Fibroblast of skin of back (primary cell): Measurements from ENCODE around the gene CAPN5. TPM values are rescaled to one million over a fixed set of nuclear protein-coding genes. Genes with fewer than 3 reads are reported as not detected.
"Not testable (repeated sequence)": the region's sequence is repeated elsewhere in the genome, so short reads cannot be mapped to it uniquely, and the experiment has no call there.

Source experiments
- DNase-seq: peaks from one replicate; pipeline ENCODE4 v3.0.0-alpha.2; 2013
- polyA plus RNA-seq, 2 experiments: library from polyadenylated mRNA; unstranded; fragments of 120-200 nt; gene quantifications; one replicate each; pipeline ENCODE4 v1.2.1, GENCODE V29; 2013; ENCODE audit not compliant: insufficient read length in 2 of 2

The CAPN5 gene
- 20.2 TPM for polyA plus RNA-seq (2013, experiment 1 of 2; ENCODE audit: insufficient read length)
- 16.7 TPM for polyA plus RNA-seq (2013, experiment 2 of 2; ENCODE audit: insufficient read length)

DNA sequence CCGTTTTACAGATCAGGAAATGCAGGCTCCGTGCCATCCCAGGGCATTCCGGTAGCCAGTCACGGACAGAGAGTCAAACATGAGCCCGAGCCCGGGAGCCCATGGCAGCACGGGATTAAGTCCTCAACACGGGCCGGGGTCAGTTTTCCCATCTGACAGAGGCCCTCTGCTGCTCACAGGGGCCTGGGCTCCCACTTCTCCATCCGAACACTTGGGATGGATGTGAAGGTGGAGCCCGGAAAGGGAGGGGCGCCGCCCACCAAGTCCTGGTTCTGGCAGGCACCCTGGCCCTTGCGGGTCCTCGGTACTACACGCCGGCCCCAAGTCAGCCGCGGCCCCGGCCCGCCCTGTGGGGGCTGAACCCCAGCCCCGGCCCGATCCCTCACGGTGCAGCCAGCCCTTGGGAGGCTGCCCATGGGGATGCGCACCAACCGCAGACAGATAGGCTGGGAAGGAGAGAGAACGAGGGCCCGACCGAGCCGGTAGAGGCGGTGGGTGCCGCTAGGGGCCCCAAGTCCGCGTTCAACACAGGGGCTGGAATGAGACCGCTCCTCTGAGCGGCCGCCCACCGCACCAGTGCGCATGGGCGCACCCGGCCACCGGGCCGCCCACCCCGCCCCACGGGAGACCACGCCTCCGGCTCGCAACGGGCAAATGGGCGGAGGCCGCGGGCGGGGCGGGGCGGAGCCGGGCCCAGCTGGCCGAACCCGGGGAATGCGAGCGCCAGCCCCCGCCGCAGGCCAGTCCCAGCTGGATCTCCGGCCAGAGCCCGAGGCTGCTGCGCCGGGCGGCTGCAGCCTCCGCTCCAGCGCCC is at the start of gene CAPN5:
Gene CAPN5, plus strand, starts transcription at position 743 of the 814 bp plus-strand sequence. CDS start 17,916 bp downstream, outside the sequence.
- peak; percentile 92 for DNase-seq

DNA sequence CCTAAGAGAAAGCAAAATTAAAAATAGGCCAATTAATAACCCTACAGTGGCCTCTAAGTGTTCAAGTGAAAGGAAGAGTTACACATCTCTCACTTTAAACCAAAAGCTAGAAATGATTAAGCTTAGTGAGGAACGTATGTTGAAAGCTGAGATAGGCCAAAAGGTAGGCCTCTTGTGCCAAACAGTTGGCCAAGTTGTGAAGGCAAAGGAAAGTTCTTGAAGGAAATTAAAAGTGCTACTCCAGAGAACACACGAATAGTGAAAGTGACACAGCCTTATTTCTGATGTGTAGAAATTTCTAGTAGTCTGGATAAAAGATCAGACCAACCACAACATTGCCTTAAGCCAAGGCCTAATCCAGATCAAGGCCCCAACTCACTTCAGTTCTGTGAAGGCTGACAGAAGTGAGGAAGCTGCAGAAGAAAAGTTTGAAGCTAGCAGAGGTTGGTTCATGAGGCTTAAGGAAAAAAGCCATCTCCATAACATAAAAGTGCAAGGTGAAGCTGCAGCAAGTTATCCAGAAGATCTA is 48.3 kb upstream of the CAPN5 start:
- DNase-seq = not testable (repeated sequence)

GRCh38 chr11:77019976-77020595 is 46.7 kb upstream of the CAPN5 start:
- peak; percentile 44 for DNase-seq

- DNase-seq = no peak
Measured at GRCh38 chr11:77020734-77021133, 46.0 kb upstream of the CAPN5 start.

- no peak for DNase-seq
Measured at GRCh38 chr11:77024745-77025144, 42.0 kb upstream of the CAPN5 start.

DNA sequence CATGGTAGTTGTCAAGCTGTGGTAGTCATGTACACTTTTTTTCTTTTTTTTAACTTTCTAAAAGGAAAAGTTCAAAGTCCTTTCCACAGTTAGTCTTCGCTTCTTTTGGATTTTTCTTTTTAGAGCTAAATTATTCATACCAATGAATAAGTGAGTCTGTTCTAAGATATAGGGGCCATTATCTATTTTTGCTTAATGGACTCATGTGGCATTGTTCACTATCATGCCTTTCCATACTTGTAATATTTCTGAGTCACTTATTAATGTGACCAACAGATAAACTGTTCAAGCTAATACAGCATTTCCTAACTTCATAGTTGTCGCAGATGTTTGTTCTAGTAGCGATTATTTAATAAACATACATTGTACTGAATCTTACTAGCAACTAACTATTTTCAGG is 40.5 kb upstream of the CAPN5 start:
- DNase-seq = no peak

DNA sequence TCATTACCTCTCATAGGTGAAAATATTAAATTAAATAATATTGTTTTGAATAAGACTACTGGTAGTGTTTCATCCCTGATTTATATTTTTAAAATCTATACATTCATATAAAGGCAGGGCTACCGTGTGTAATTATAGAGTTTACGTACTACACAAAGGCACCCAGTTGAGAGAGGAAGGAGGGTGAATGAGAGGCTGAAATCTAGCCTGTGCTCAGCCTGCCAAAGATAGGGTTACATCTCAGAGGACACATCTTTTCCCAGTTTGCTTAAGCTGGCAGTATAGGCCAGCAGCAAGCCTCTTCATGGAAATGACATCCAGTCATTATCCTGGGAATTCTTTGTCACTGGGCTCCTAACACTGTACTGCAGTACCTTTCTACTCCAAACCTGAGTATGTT is 40.0 kb upstream of the CAPN5 start:
- DNase-seq = no peak

DNA sequence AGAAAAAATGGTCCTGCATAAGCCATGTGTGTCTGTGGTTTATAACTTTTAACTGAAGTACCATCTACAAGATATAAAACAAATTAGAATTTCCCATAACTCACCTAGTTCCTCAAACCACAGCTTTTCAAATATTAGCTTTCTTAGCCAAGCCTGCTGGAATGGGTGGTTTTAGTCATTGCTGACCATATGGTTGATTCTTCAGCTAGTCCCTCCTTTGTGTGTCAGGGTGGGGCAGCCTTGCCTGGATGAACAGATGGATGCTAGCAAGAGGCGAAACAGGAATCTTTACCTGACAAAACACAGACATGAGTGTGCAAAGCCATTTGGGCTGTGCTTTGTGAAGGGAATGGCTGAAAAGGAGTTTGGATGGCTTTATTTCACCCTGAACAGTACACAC is 39.5 kb upstream of the CAPN5 start:
- no peak for DNase-seq

GRCh38 chr11:77029829-77030228 is 36.9 kb upstream of the CAPN5 start:
- DNase-seq = no peak

- no peak for DNase-seq
Measured at GRCh38 chr11:77030834-77031414, 35.8 kb upstream of the CAPN5 start.

DNA sequence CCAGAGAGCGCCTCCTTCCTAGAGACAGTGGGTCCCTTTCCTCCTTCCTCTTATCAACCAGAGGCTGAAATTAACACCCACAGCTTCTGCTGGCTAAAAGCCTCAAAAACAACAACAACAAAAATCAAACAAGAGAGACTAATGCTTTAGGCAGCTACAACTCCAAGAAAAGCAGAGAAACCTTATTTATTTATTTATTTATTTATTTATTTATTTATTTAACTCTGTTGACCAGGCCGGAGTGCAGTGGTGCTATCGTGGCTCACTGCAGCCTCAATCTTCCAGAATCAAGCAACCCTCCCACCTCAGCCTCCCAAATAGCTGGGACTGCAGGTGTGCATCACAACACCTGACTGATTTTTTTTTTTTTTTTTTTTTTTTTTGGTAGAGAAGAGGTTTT is 35.2 kb upstream of the CAPN5 start:
- no peak for DNase-seq

DNA sequence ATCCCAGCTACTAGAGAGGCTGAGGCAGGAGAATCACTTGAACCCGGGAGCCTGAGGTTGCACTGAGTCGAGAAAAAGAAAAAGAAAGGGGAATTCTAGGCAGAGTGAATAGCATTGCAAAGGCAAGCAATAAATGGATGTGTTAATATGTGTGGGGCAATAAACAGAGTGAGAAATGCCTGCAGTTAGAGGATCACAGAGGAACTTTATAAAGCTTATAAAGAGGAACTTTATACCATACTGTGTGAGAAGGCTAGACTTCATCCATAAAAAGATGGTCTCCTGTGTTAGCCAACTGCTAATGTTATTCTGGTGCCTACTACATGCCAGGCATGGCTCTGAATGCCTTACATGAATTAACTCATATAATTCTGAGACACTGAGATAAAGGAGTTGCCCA is 31.7 kb upstream of the CAPN5 start:
- no peak for DNase-seq

DNA sequence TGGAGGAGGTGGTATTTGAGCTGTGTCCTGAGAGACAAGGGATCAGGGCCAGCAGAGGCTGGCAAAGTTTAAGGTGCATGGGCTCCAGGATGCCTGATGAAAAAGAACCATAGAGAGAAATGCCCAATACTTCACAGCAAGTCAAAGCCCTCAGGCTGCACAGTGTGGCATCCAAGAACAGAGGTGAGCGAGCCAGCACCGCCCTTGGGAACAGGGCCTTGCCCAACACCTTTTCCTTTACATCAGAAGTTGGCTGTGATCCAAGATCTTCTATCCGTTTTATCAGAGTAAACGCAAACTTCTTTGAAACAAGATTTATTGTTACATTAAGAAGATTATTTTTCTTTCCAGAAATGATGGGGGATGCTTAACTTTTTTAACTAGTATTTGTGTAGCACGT is 31.2 kb upstream of the CAPN5 start:
- DNase-seq = no peak

- DNase-seq = no peak
Measured at GRCh38 chr11:77036398-77036797, 30.4 kb upstream of the CAPN5 start.

DNA sequence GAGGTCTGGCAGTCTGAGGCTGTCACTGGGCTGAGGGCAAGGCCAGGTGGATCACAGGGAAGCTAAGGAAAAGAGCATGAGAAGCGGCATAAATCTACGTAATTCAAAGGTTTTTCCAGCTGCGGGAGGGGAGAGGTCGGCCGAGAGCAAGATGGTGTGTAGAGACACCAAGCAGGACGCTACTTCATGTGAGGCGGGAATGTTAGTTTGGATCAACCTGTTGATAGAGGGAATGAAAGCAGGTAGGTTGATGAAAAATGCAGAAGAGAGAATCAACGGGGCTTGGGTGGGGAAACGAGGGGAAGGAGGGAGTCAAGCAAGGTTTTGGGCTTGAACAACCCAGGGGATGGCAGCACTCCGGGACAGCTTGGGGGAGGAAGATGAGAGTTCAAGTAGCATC is 29.7 kb upstream of the CAPN5 start:
- no peak for DNase-seq

DNA sequence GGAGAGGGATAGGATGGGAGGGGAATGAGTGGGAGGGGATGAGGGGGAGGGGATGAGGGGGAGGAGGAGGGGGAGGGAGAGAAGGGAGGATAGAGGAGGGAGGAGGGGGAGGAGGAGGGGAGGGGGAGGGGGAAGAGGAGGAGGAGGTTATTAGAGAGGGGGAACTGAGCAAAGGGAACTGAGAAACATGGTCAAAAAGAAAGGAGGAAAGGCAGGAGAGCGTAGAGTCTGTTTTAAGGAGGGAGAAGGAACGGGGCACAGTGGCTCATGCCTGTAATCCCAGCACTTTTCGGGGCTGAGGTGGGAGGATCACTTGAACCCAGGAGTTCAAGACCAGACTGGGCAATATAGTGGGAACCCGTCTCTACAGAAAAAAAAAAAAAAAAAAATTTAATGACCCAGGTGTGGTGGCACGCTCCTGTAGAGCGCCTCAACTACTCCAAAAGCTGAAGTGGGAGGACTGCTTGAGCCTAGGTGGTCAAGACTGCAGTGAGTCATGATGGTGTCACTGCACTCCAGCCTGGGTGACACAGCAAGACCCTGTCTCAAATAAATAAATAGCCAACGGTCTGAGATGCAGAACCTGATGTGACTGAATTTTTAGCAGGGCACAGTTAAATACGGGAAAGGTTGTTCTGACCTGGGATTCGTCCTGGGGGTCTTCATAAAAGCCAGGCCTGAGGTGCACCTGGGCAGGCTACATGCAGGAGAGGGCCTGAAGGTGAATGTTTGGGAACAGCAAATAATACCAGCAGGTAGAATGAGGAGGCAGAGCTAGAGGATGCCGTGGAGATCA is 28.5 kb upstream of the CAPN5 start:
- DNase-seq = peak; percentile 22

GRCh38 chr11:77038825-77039326 is 27.9 kb upstream of the CAPN5 start:
- no peak for DNase-seq

DNA sequence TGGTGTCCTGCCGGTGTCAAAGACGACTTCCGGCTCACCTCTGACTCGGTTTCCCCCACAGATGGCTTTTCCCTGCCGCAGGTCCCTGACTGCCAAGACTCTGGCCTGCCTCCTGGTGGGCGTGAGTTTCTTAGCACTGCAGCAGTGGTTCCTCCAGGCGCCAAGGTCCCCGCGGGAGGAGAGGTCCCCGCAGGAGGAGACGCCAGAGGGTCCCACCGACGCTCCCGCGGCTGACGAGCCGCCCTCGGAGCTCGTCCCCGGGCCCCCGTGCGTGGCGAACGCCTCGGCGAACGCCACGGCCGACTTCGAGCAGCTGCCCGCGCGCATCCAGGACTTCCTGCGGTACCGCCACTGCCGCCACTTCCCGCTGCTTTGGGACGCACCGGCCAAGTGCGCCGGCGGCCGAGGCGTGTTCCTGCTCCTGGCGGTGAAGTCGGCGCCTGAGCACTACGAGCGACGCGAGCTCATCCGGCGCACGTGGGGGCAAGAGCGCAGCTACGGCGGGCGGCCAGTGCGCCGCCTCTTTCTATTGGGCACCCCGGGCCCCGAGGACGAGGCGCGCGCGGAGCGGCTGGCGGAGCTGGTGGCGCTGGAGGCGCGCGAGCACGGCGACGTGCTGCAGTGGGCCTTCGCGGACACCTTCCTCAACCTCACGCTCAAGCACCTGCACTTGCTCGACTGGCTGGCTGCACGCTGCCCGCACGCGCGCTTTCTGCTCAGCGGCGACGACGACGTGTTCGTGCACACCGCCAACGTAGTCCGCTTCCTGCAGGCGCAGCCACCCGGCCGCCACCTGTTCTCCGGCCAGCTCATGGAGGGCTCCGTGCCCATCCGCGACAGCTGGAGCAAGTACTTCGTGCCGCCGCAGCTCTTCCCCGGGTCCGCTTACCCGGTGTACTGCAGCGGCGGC is 27.0 kb upstream of the CAPN5 start:
- DNase-seq = peak; percentile 48

- no peak for DNase-seq
Measured at GRCh38 chr11:77040401-77040777, 26.4 kb upstream of the CAPN5 start.

DNA sequence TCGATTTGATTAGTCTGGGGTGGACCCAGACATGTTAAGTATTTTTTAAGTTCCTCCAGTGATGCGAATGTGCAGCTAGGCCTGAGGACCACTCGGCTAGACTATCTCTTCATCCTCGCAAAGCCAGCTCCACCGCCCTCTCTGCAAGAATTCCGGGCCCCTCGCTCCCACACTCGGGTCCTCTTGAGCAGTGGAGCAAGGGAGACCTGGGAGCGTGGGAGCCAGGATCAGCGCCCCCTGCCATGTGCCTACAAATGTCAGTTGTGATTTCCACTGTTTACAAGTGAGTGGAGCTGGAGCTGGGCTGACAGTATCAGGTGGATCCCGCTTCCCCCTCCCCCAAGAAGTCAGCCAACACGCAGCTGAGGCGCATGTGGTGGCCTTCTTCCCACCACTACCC is 25.9 kb upstream of the CAPN5 start:
- no peak for DNase-seq

DNA sequence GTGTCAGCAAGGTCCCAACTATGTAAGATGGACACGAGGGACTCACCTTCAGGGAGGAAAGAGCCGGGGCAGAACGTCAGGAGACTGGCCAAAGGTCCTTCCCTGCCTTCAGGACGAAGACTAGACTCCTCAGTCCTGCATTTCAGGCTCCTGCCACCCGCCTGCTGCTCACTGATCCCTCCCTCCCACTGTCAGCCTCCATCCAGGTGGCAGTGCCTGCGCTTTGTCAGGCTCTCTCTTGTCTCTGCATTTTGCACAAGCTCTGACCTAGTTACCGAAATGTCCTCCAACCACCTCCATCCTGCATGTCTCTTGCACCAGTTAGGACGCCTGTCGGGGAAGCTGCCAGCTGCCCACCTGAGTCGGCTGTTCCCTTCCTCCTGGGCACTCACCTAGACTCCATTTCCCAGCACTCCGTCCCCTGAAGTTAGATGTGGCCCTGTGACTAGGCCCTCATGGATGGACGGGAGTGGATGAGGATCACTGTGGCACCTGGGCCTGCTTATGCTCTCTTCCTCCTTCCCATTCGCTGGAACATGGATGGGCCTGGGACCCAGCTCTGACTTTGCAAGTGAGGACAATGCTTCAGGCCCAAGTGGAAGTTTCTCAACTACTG is 24.6 kb upstream of the CAPN5 start:
- no peak for DNase-seq
